Measurements from ENCODE around the gene CES2. TPM values are rescaled to one million over a fixed set of nuclear protein-coding genes. Genes with fewer than 3 reads are reported as not detected.
"Not testable (repeated sequence)": the region's sequence is repeated elsewhere in the genome, so short reads cannot be mapped to it uniquely, and the experiment has no call there.

The CES2 gene
- total RNA-seq, 2 experiments from 2014 or later, result 59.3 to 62.6 TPM

GRCh38 chr16:66970775-66971720 lies 35.7 kb downstream of the CES2 start:
- Mint-ChIP-seq H3K9me3 (no peaks in the 10 kb centered on the region), H3K36me3 (ENCODE audit: low read depth) (no peaks in the 10 kb centered on the region), H3K27me3 (no peaks in the 10 kb centered on the region), H3K27ac (no peak overlapping the region), H3K4me1 (ENCODE audit: low read depth) (peaks cover 5% of the 10 kb centered on the region), H3K4me3 (no peak overlapping the region)
- intact Hi-C loops (cut with DNase I, micrococcal nuclease), result loop anchor here in 1 of 2 experiments (10.0 kb wide), 1 partner anchor 444 kb away; the partner anchor contains the start of gene ZDHHC1
- no peak for DNase-seq
- Histone ChIP-seq H3K27ac (ENCODE audit: low read depth in 1 of 2, low read length in 2 of 2) (no peak overlapping the region), H3K27me3 (ENCODE audit: control insufficient read depth in 1 of 2, insufficient read depth in 2 of 2, low read length in 2 of 2) (no peaks in the 10 kb centered on the region), H3K9me3 (ENCODE audit: control insufficient read depth in 1 of 2, insufficient read depth in 1 of 2, low read length in 2 of 2) (no peaks in the 10 kb centered on the region), H3K4me1 (ENCODE audit: insufficient read depth, low read length) (peaks cover 6% of the 10 kb centered on the region), H3K36me3 (ENCODE audit: insufficient read depth, low read length) (no peaks in the 10 kb centered on the region), H3K4me3 (ENCODE audit: low read length) (no peak overlapping the region)
- no peak for ATAC-seq (ENCODE audit: poor library complexity)
- TF ChIP-seq CTCF (IDR thresholded peaks at IDR 0.05), result no peak
- ChIA-PET CTCF (no interaction called here), POLR2A (no interaction called here)

GRCh38 chr16:66972983-66973382 lies 37.7 kb downstream of the CES2 start:
- H3K27ac ChIP-seq (ENCODE audit: low read depth in 1 of 2, low read length in 2 of 2), result no peak overlapping the region
- intact Hi-C loops (cut with DNase I, micrococcal nuclease), result loop anchor here in 1 of 2 experiments (10.0 kb wide), 1 partner anchor 442 kb away; the partner anchor contains the start of gene ZDHHC1
- Mint-ChIP-seq H3K9me3 (no peaks in the 10 kb centered on the region), H3K4me1 (ENCODE audit: low read depth) (peaks cover 5% of the 10 kb centered on the region), H3K27ac (no peak overlapping the region), H3K4me3 (no peak overlapping the region), H3K36me3 (ENCODE audit: low read depth) (no peaks in the 10 kb centered on the region), H3K27me3 (peaks cover 3% of the 10 kb centered on the region)
- ATAC-seq (ENCODE audit: poor library complexity) (no peak), DNase-seq (no peak)
- H3K27me3 ChIP-seq (ENCODE audit: control insufficient read depth in 1 of 2, insufficient read depth in 2 of 2, low read length in 2 of 2), result no peaks in the 10 kb centered on the region
- CTCF ChIA-PET, result interaction anchor here (1.5 kb wide), 1 partner anchor 182 kb away, joined by 4 read pairs; no protein-coding TSS in a partner anchor
- H3K36me3 ChIP-seq (ENCODE audit: insufficient read depth, low read length), result no peaks in the 10 kb centered on the region
- TF ChIP-seq CTCF (IDR thresholded peaks at IDR 0.05), result no peak
- H3K9me3 ChIP-seq (ENCODE audit: control insufficient read depth in 1 of 2, insufficient read depth in 1 of 2, low read length in 2 of 2), result no peaks in the 10 kb centered on the region
- no peak overlapping the region for H3K4me3 ChIP-seq (ENCODE audit: low read length)
- H3K4me1 ChIP-seq (ENCODE audit: insufficient read depth, low read length), result peaks cover 12% of the 10 kb centered on the region
- POLR2A ChIA-PET, result no interaction called here

- ChIA-PET POLR2A (no interaction called here), CTCF (interaction anchor here (1.0 kb wide), 1 partner anchor 13 kb away, joined by 3 read pairs; the partner anchor contains the start of gene CES3)
- no peaks in the 10 kb centered on the region for H3K36me3 Mint-ChIP-seq (ENCODE audit: low read depth)
- ATAC-seq (ENCODE audit: poor library complexity), result no peak
- H3K4me3 ChIP-seq (ENCODE audit: low read length), result no peak overlapping the region
- H3K36me3 ChIP-seq (ENCODE audit: insufficient read depth, low read length), result no peaks in the 10 kb centered on the region
- no peak for DNase-seq
- peaks cover 12% of the 10 kb centered on the region for H3K4me1 ChIP-seq (ENCODE audit: insufficient read depth, low read length)
- H3K4me1 Mint-ChIP-seq (ENCODE audit: low read depth), result peaks cover 5% of the 10 kb centered on the region
- no peak overlapping the region for H3K27ac Mint-ChIP-seq
- H3K9me3 Mint-ChIP-seq, result no peaks in the 10 kb centered on the region
- no peak overlapping the region for H3K4me3 Mint-ChIP-seq
- TF ChIP-seq CTCF (IDR thresholded peaks at IDR 0.05), result no peak
- no peaks in the 10 kb centered on the region for H3K9me3 ChIP-seq (ENCODE audit: control insufficient read depth in 1 of 2, insufficient read depth in 1 of 2, low read length in 2 of 2)
- no peaks in the 10 kb centered on the region for H3K27me3 ChIP-seq (ENCODE audit: control insufficient read depth in 1 of 2, insufficient read depth in 2 of 2, low read length in 2 of 2)
- intact Hi-C loops (cut with DNase I, micrococcal nuclease), result loop anchor here in 1 of 2 experiments (10.0 kb wide), 1 partner anchor 441 kb away; the partner anchor contains the start of gene ZDHHC1
- H3K27me3 Mint-ChIP-seq, result peaks cover 3% of the 10 kb centered on the region
- no peak overlapping the region for H3K27ac ChIP-seq (ENCODE audit: low read depth in 1 of 2, low read length in 2 of 2)
These were observed 38.4 kb downstream of the CES2 start for GRCh38 chr16:66973716-66974115.

GRCh38 chr16:66974156-66974931 lies 39.0 kb downstream of the CES2 start:
- POLR2A ChIA-PET; H3K27me3 ChIP-seq (ENCODE audit: control insufficient read depth in 1 of 2, insufficient read depth in 2 of 2, low read length in 2 of 2); DNase-seq; H3K27ac ChIP-seq (ENCODE audit: low read depth in 1 of 2, low read length in 2 of 2); H3K4me1 Mint-ChIP-seq (ENCODE audit: low read depth); H3K27me3 Mint-ChIP-seq; H3K36me3 Mint-ChIP-seq (ENCODE audit: low read depth); H3K27ac Mint-ChIP-seq; H3K9me3 Mint-ChIP-seq; H3K9me3 ChIP-seq (ENCODE audit: control insufficient read depth in 1 of 2, insufficient read depth in 1 of 2, low read length in 2 of 2); ATAC-seq (ENCODE audit: poor library complexity); H3K36me3 ChIP-seq (ENCODE audit: insufficient read depth, low read length); H3K4me3 ChIP-seq (ENCODE audit: low read length): not testable (repeated sequence)
- CTCF ChIA-PET, result interaction anchor here (1.0 to 2.7 kb wide), 3 partner anchors 13 to 181 kb away, joined by 3 to 13 read pairs (median 3); partner anchors contain the start of gene CES3
- H3K4me1 ChIP-seq (ENCODE audit: insufficient read depth, low read length), result peaks cover 12% of the 10 kb centered on the region
- peak overlapping the region; percentile 85 for H3K4me3 Mint-ChIP-seq
- intact Hi-C loops (cut with DNase I, micrococcal nuclease), result loop anchor here in 1 of 2 experiments (10.0 kb wide), 1 partner anchor 440 kb away; the partner anchor contains the start of gene ZDHHC1
